ENCODE measurements around the gene NRGN. TPM values are rescaled to one million over a fixed set of nuclear protein-coding genes. Genes with fewer than 3 reads are reported as not detected.

Gene NRGN
- total RNA-seq = 1 to 10 TPM in 3 of 4 donors, under 1 TPM in 1; 0.40 to 3.6 (median 2.7) TPM

DNA sequence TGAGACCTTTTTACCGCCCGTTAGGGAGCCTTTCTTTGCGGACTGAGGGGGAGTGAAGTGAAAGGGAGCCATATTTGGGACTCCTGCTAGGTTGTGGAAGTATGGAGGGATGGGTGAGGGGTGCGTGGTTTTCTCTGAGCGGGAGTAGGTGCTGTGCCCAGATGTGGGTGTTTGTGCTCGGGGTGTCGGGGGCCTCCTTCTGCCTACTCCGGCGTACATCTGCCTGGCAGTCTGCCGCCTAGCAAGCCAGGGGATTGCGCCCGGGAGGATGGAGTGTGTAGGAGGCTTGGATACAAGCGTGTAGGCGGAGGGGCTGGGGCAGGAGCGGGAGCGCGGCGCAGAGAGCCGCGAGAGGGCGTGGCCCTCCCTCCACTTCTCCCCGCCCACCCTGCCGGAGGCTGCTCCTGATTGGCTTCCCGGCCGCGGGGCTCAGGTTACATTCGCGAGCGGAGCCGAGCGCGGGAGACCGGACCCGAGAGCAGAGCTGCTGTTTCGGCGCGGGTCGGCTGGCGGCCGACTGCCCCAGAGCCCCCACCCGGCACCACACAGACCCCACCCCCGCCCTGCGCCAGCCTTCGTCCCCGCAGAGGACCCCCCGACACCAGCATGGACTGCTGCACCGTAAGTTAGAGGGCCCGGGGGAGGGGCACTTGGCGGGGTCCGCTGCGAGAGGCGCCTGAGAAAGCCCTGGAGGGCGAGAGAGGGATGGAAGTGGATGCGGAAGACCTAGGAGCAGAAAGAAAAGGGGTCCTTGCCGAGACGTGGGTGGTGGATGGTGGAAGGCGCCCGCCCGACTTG is at the start of gene NRGN:
Gene NRGN (plus strand): TSS at position 464 of the 798 bp plus-strand sequence. CDS start 143 bp downstream, at position 607.
- Histone ChIP-seq H3K27ac (no peak within 1 kb of the TSS), H3K27me3 (no peaks in the 10 kb centered on the region), H3K36me3 (no peaks in the 10 kb centered on the region), H3K4me3 (replicated peaks in 1 of 3) (peak within 1 kb of the TSS; percentile 5 to 49 (median 35)), H3K4me1 (peaks cover 9 to 22% of the 10 kb centered on the region in 2 donors), H3K9me3 (no peaks in the 10 kb centered on the region)
- intact Hi-C loops (cut with DNase I) = loop anchor here (5.0 to 10.0 kb wide), 2 partner anchors 55 to 67 kb away; partner anchors contain the start of genes SIAE and SPA17
- peak; percentile 94 to 95 for DNase-seq
- TF ChIP-seq, protein P1, sequence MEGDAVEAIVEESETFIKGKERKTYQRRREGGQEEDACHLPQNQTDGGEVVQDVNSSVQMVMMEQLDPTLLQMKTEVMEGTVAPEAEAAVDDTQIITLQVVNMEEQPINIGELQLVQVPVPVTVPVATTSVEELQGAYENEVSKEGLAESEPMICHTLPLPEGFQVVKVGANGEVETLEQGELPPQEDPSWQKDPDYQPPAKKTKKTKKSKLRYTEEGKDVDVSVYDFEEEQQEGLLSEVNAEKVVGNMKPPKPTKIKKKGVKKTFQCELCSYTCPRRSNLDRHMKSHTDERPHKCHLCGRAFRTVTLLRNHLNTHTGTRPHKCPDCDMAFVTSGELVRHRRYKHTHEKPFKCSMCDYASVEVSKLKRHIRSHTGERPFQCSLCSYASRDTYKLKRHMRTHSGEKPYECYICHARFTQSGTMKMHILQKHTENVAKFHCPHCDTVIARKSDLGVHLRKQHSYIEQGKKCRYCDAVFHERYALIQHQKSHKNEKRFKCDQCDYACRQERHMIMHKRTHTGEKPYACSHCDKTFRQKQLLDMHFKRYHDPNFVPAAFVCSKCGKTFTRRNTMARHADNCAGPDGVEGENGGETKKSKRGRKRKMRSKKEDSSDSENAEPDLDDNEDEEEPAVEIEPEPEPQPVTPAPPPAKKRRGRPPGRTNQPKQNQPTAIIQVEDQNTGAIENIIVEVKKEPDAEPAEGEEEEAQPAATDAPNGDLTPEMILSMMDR (IDR thresholded peaks at IDR 0.05) = no peak
- peak in 1 of 2 donors; percentile 50 for TF ChIP-seq POLR2A (IDR thresholded peaks at IDR 0.05)
- 2 to 5% methylated on average over 26 to 40 of the region's 59 CpGs for WGBS, 2 donors

DNA sequence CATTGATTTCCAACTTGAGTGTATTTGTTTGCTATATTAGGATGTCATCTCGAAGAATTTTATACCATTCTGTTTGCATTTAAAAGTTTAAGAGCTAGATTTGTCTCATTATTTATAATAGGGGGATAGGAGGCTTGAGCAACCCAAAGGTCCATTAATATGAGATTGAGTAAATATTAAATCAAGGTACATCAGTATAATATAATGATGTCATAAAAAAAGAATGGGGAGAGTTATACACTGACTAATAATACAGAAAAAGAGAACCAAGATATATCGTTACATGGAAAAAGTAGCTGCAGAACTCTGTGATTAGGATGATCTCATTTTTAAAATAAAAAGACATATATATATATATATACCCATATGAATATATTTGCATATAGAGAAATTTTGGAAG is 46.6 kb upstream of the NRGN start:
- H3K27ac ChIP-seq = no peak overlapping the region
- no peak overlapping the region for H3K4me3 ChIP-seq (replicated peaks in 1 of 3)
- no peaks in the 10 kb centered on the region for H3K9me3 ChIP-seq
- no peak for TF ChIP-seq POLR2A (IDR thresholded peaks at IDR 0.05)
- TF ChIP-seq, protein P1 (IDR thresholded peaks at IDR 0.05) = no peak
- no peak for DNase-seq
- H3K4me1 ChIP-seq = no peaks in the 10 kb centered on the region
- intact Hi-C loops (cut with DNase I) = no loop called here
- WGBS, 2 donors = 94 to 98% methylated on average over 2 of the region's 2 CpGs
- no peaks in the 10 kb centered on the region for H3K27me3 ChIP-seq
- H3K36me3 ChIP-seq = peaks cover 0 to 4% of the 10 kb centered on the region in 2 donors

DNA sequence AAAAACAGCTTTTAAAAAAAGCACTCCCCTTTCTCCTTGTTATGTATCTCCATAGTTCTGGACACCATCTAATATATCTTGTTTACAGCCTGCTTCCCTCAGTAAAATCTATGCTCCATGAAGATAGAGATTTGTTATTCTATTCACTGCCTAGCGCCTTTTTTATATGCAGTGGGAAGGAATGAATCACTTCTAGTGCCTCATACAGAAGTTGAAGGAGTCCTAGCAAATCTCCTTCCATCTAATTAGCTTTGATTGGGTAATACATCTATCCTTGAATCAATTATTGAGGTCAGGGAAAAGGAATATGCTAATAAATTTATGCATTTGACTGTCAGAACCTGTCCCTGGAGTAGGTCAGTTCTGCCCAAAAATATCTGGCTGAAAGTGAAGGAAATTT is 40.2 kb upstream of the NRGN start:
- Histone ChIP-seq H3K4me3 (replicated peaks in 1 of 3) (no peak overlapping the region), H3K27ac (no peak overlapping the region), H3K9me3 (no peaks in the 10 kb centered on the region), H3K36me3 (peaks cover 0 to 3% of the 10 kb centered on the region in 2 donors), H3K27me3 (no peaks in the 10 kb centered on the region), H3K4me1 (no peaks in the 10 kb centered on the region)
- intact Hi-C loops (cut with DNase I) = no loop called here
- DNase-seq = no peak
- TF ChIP-seq, protein P1 (IDR thresholded peaks at IDR 0.05) = no peak
- no peak for TF ChIP-seq POLR2A (IDR thresholded peaks at IDR 0.05)
- 88 to 91% methylated on average over 1 of the region's 1 CpG for WGBS, 2 donors

DNA sequence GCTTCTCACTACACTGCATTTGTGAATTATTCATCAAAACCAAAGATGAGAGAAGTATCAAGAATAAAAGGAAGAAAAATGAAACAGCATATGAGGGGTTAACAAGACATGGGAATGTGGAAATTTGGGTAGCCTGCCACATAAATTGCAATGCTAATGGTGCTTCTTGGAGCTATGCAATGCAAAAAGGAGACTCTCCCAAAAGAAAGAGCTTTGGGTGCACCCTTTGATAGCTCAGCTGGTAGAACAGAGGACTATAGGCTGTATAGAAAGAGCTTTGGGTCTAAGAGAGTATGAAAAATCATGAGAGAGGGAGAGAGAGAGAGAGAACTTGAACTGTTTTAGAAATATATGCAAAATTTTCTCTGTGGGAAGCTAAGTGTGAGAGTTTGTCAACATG is 39.7 kb upstream of the NRGN start:
- H3K4me1 ChIP-seq = no peaks in the 10 kb centered on the region
- intact Hi-C loops (cut with DNase I) = no loop called here
- no peak for TF ChIP-seq POLR2A (IDR thresholded peaks at IDR 0.05)
- H3K27me3 ChIP-seq = no peaks in the 10 kb centered on the region
- DNase-seq = no peak
- H3K4me3 ChIP-seq (replicated peaks in 1 of 3) = no peak overlapping the region
- H3K36me3 ChIP-seq = no peaks in the 10 kb centered on the region
- H3K9me3 ChIP-seq = no peaks in the 10 kb centered on the region
- no peak overlapping the region for H3K27ac ChIP-seq

DNA sequence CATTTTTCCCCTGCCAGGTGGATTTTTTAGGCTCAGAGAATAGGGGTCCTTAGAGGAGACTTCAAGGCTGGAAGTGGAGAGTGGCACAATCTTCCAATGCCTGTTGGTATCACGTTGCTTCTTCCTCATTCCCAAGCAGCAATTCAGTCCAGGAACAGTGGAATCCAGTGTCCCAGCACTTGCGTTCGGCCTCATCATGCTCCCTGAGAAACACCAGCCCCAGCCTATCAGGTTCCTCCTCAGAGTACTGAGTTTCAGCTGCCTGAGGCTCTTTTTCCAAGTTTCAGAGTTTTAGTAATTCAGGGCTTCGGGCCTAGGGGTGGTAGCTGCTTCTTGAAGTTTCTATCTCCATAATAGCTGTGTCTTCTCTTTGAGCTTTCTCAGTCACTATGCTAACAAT is 31.9 kb upstream of the NRGN start:
- no peak for TF ChIP-seq POLR2A (IDR thresholded peaks at IDR 0.05)
- TF ChIP-seq, protein P1 (IDR thresholded peaks at IDR 0.05) = no peak

More for the DNA sequence above, 31.9 kb upstream of the NRGN start:
- H3K9me3 ChIP-seq = no peaks in the 10 kb centered on the region
- H3K4me1 ChIP-seq = no peaks in the 10 kb centered on the region
- no peaks in the 10 kb centered on the region for H3K27me3 ChIP-seq
- 87 to 88% methylated on average over 4 of the region's 4 CpGs for WGBS, 2 donors
- H3K4me3 ChIP-seq (replicated peaks in 1 of 3) = no peak overlapping the region
- DNase-seq = no peak
- no peak overlapping the region for H3K27ac ChIP-seq
- intact Hi-C loops (cut with DNase I) = no loop called here
- no peaks in the 10 kb centered on the region for H3K36me3 ChIP-seq
